Endothelial cell of umbilical vein (primary cell): Measurements from ENCODE around the gene LAMB3. TPM values are rescaled to one million over a fixed set of nuclear protein-coding genes. Genes with fewer than 3 reads are reported as not detected.
A peak's percentile ranks its signal among the peaks of the same experiment; 100 is the strongest.

Experiments used
- BruUV-seq: library from RNA; stranded (reverse); fragments of 400-500 nt; replicated peaks from 2 replicates; lab custom pipeline; 2021; lab: Mats Ljungman, UMichigan
- CTCF ChIA-PET: fragments of 300-600, 350-600 bp; sonication (Branson Sonifier 250); formaldehyde crosslinking; loops from one replicate; lab custom pipeline; 2021; ENCODE audit warnings: antibody characterized with exemption, inconsistent platforms; lab: Charles Lee
- POLR2A ChIA-PET: fragments of 300-600, 350-600 bp; sonication (Branson Sonifier 250); formaldehyde crosslinking; loops from one replicate; lab custom pipeline; 2021; ENCODE audit warnings: antibody characterized with exemption, inconsistent platforms; lab: Charles Lee
- DNase-seq: peaks from one replicate; pipeline ENCODE4 v3.0.0-alpha.2; 2011; ENCODE audit warnings: low read depth, low spot score
- FAIRE-seq: peaks from 2 replicates; lab custom pipeline; 2011; peaks lifted over from hg19 to GRCh38; lab: Jason Lieb, UNC
- H2AFZ ChIP-seq: 2 replicates; pipeline ENCODE4 v1.6.0; 2012; ENCODE audit warnings: low read depth, low read length, control low read depth, inconsistent platforms
- H3K27ac ChIP-seq: 2 replicates; pipeline ENCODE4 v1.5.1; 2011; ENCODE audit warnings: low read depth, mild to moderate bottlenecking, control low read depth, low read length, moderate library complexity; ENCODE audit not compliant: insufficient read depth
- H3K27me3 ChIP-seq, 2 experiments: 2 replicates each; pipeline versions ENCODE4 v1.6.0 to v1.6.1; 2011; ENCODE audit warnings: low read length in 2 of 2, mixed read lengths in 1 of 2; ENCODE audit not compliant: control insufficient read depth in 2 of 2, insufficient read depth in 2 of 2
- H3K36me3 ChIP-seq, 2 experiments: 2 replicates in 1 of 2; 3 replicates in 1 of 2; pipeline ENCODE4 v1.5.1; 2011; ENCODE audit warnings: low read length in 2 of 2, mild to moderate bottlenecking in 1 of 2, moderate library complexity in 1 of 2; ENCODE audit not compliant: control insufficient read depth in 2 of 2, insufficient read depth in 2 of 2; ENCODE audit errors: extremely low read depth in 1 of 2
- H3K4me1 ChIP-seq: 3 replicates; pipeline ENCODE4 v1.5.1; 2011; ENCODE audit warnings: mild to moderate bottlenecking, low read length; ENCODE audit not compliant: control insufficient read depth, insufficient read depth; ENCODE audit errors: extremely low read depth
- H3K4me2 ChIP-seq: 2 replicates; pipeline ENCODE4 v1.6.1; 2011; ENCODE audit warnings: low read length, control low read depth, mixed read lengths; ENCODE audit not compliant: insufficient read depth
- H3K4me3 ChIP-seq, 3 experiments: fragments of 200-600 bp in 1 of 3; sonication (generic), shearing (Covaris generic) in 1 of 3; replicated peaks in 1 of 3; 2 replicates each; pipeline ENCODE4 v1.5.1; 2011 to 2016; ENCODE audit warnings: control low read depth in 3 of 3, low read length in 3 of 3, mild to moderate bottlenecking in 2 of 3, inconsistent platforms in 1 of 3, low read depth in 1 of 3, moderate library complexity in 1 of 3; ENCODE audit not compliant: insufficient read depth in 1 of 3
- H3K79me2 ChIP-seq: 2 replicates; pipeline ENCODE4 v1.6.0; 2012; ENCODE audit warnings: low read length, inconsistent platforms; ENCODE audit not compliant: control insufficient read depth, insufficient read depth
- H3K9ac ChIP-seq: replicated peaks from 2 replicates; pipeline ENCODE3; 2011; ENCODE audit warnings: low read length, control low read depth; ENCODE audit not compliant: insufficient read depth; ENCODE audit errors: extremely low read depth
- H3K9me1 ChIP-seq: replicated peaks from 3 replicates; pipeline ENCODE4 v1.6.0; 2011; ENCODE audit warnings: mild to moderate bottlenecking, low read length; ENCODE audit not compliant: control insufficient read depth, insufficient read depth; ENCODE audit errors: extremely low read depth
- H3K9me3 ChIP-seq: replicated peaks from 2 replicates; pipeline ENCODE4 v1.5.1; 2012; ENCODE audit warnings: low read length, inconsistent platforms; ENCODE audit not compliant: control insufficient read depth, insufficient read depth
- H4K20me1 ChIP-seq: replicated peaks from 2 replicates; pipeline ENCODE3; 2011; ENCODE audit warnings: mild to moderate bottlenecking, low read length; ENCODE audit not compliant: control insufficient read depth, insufficient read depth; ENCODE audit errors: extremely low read depth
- EZH2 ChIP-seq: IDR thresholded peaks from 2 replicates; pipeline ENCODE4 v1.6.1; 2012; ENCODE audit warnings: borderline replicate concordance, low read depth, mild to moderate bottlenecking, moderate library complexity, low read length, inconsistent platforms; ENCODE audit not compliant: severe bottlenecking
- JUN ChIP-seq: IDR thresholded peaks from 2 replicates; pipeline ENCODE4 v1.6.1; 2011; ENCODE audit warnings: borderline replicate concordance, low read depth; ENCODE audit not compliant: insufficient read length, insufficient read depth
- POLR2AphosphoS5 ChIP-seq: IDR thresholded peaks from 2 replicates; pipeline ENCODE4 v1.6.1; 2012; ENCODE audit warnings: low read depth, mild to moderate bottlenecking, control low read depth, low read length, moderate library complexity; ENCODE audit not compliant: insufficient read depth
- dilution Hi-C: fragments of 300-500 bp; cut with MboI; formaldehyde crosslinking; loops from one replicate; pipeline ENCODE4 v1.15.0; 2019; ENCODE audit warnings: low sequenced_read_pairs; ENCODE audit not compliant: extremely low pct_ligation_motif_present
- intact Hi-C: fragments of 100-400 bp; cut with micrococcal nuclease; formaldehyde crosslinking; loops from one replicate; pipeline ENCODE4 v1.10.0; 2022
- polyA plus RNA-seq, 4 experiments: library from polyadenylated mRNA; depleted of rRNA in 3 of 4; stranded (reverse) in 3 of 4; unstranded in 1 of 4; fragments of >200 nt; gene quantifications; 2 replicates each; pipeline versions ENCODE4 v1.2.1 to v1.2.3, GENCODE V29; 2011 to 2012; ENCODE audit warnings: missing spikeins in 1 of 4
- total RNA-seq: library from RNA; stranded (reverse); gene quantifications from 2 replicates; pipeline ENCODE4 v1.2.3, GENCODE V29; 2021
- TF ChIP-seq, protein P1 (sequence below), 2 donors: IDR thresholded peaks; 1 replicate in 1 of 2; 2 replicates in 1 of 2; pipeline ENCODE4 v1.5.1; 2011; ENCODE audit warnings: low read length in 2 of 2, mild to moderate bottlenecking in 2 of 2, moderate library complexity in 2 of 2, control low read depth in 1 of 2, inconsistent platforms in 1 of 2, low read depth in 1 of 2; ENCODE audit not compliant: insufficient read depth in 1 of 2; ENCODE audit errors: extremely low read depth in 1 of 2

The LAMB3 gene
- total and polyA plus RNA-seq, 2 donors (not counting 3 experiments of a cell fraction or from before 2014, with no cell fraction given): 2.6 to 3.1 TPM

DNA sequence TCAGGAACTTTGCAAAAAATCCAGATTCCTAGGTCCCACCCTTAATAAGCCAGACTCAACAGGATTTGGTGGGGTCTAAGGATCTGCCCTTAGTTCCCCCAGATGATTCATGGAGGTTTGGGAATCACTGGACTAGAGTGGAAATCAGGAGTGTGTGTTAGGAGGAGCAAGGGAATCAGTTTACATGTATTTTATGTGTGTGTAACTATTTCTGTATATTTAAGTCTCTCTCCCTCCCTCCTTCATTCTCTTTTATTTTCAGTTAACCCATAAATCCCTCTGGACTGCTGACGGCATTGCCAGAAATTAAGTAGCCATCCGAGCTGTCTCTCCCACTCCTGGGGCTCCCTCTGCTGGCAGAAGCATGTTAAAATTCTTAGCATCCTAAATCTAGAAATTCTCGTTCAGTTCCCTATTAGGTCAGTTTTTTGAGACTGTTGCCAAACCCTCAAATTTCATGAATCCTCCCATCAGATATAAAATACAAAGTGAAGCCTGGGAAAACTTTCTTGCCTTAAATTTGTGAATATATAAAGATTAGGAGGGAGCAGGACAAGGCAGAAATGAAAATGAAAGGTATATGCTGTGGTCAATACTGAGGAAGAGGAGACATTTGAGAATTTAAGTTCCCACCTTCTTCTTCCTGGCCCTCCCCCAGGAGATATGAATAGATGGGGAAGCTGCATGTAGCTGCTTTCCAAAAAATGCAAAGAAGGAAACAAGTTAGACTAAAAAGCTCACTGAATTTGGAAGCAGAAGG is 40.7 kb upstream of the LAMB3 start:
- DNase-seq (peak; percentile 79), FAIRE-seq (peak; percentile 77)
- H3K27ac ChIP-seq: no peak overlapping the region

More for the DNA sequence above, 40.7 kb upstream of the LAMB3 start:
- intact Hi-C loops: loop anchor here (1.0 to 5.0 kb wide), 6 partner anchors 46 to 124 kb away; no protein-coding TSS in a partner anchor
- Histone ChIP-seq H3K9me1 (no peaks in the 10 kb centered on the region), H3K4me3 (no peak overlapping the region), H3K9me3 (no peaks in the 10 kb centered on the region), H3K4me1 (no peaks in the 10 kb centered on the region), H4K20me1 (no peaks in the 10 kb centered on the region), H3K79me2 (no peaks in the 10 kb centered on the region), H3K36me3 (no peaks in the 10 kb centered on the region), H3K27me3 (peaks cover 9 to 13% of the 10 kb centered on the region in 2 experiments), H3K9ac (no peak overlapping the region), H3K4me2 (no peak overlapping the region), H2AFZ (peak overlapping the region; percentile 85)
- CTCF ChIA-PET: interaction anchor here (0.8 to 7.1 kb wide), 24 partner anchors 18 to 126 kb away, joined by 3 to 70 read pairs (median 5); partner anchors contain the start of genes CAMK1G, G0S2 and LAMB3
- POLR2A ChIA-PET: no interaction called here
- dilution Hi-C loops: loop anchor here (25.0 kb wide), 1 partner anchor 106 kb away; the partner anchor contains the start of gene CAMK1G
- TF ChIP-seq, protein P1, sequence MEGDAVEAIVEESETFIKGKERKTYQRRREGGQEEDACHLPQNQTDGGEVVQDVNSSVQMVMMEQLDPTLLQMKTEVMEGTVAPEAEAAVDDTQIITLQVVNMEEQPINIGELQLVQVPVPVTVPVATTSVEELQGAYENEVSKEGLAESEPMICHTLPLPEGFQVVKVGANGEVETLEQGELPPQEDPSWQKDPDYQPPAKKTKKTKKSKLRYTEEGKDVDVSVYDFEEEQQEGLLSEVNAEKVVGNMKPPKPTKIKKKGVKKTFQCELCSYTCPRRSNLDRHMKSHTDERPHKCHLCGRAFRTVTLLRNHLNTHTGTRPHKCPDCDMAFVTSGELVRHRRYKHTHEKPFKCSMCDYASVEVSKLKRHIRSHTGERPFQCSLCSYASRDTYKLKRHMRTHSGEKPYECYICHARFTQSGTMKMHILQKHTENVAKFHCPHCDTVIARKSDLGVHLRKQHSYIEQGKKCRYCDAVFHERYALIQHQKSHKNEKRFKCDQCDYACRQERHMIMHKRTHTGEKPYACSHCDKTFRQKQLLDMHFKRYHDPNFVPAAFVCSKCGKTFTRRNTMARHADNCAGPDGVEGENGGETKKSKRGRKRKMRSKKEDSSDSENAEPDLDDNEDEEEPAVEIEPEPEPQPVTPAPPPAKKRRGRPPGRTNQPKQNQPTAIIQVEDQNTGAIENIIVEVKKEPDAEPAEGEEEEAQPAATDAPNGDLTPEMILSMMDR (IDR thresholded peaks at IDR 0.05; ENCODE audit: extremely low read depth in 1 of 2, insufficient read depth in 1 of 2, low read depth in 1 of 2, low read length in 2 of 2): peak; percentile 66 to 80
- TF ChIP-seq EZH2 (no peak), JUN (no peak), POLR2AphosphoS5 (no peak)
- no TSS peak for BruUV-seq
